Liver (tissue), 9 donors: ENCODE data around the gene ATP10D. TPM values are rescaled to one million over a fixed set of nuclear protein-coding genes. Genes with fewer than 3 reads are reported as not detected.

ENCODE experiments used
- DNase-seq: peaks from one replicate; pipeline ENCODE4 v3.0.0-alpha.2; 2017; ENCODE audit warnings: low spot score
- H3K27ac ChIP-seq, 2 donors: one replicate each; pipeline ENCODE4 v1.7.0; 2013; ENCODE audit warnings: inconsistent platforms in 2 of 2, low read length in 2 of 2, control low read depth in 1 of 2, low read depth in 1 of 2, mild to moderate bottlenecking in 1 of 2
- H3K27me3 ChIP-seq, 4 donors: one replicate each; pipeline versions ENCODE4 v1.6.1 to v1.7.0; 2013; ENCODE audit warnings: low read length in 3 of 4, inconsistent platforms in 1 of 4, mild to moderate bottlenecking in 1 of 4, moderate library complexity in 1 of 4; ENCODE audit not compliant: control insufficient read depth in 4 of 4, insufficient read depth in 4 of 4
- H3K36me3 ChIP-seq, 4 donors: one replicate each; pipeline versions ENCODE4 v1.6.1 to v1.7.0; 2013; ENCODE audit warnings: low read length in 3 of 4, mild to moderate bottlenecking in 3 of 4, low read depth in 1 of 4, moderate library complexity in 1 of 4; ENCODE audit not compliant: control insufficient read depth in 4 of 4, insufficient read depth in 3 of 4
- H3K4me1 ChIP-seq, 4 donors: one replicate each; pipeline versions ENCODE4 v1.6.1 to v1.7.0; 2013; ENCODE audit warnings: low read length in 3 of 4, mild to moderate bottlenecking in 3 of 4, moderate library complexity in 1 of 4; ENCODE audit not compliant: control insufficient read depth in 4 of 4, insufficient read depth in 4 of 4
- H3K4me3 ChIP-seq, 3 donors: one replicate each; pipeline versions ENCODE4 v1.6.1 to v1.7.0; 2013; ENCODE audit warnings: low read length in 3 of 3, control low read depth in 1 of 3, low read depth in 1 of 3, mild to moderate bottlenecking in 1 of 3
- H3K9ac ChIP-seq, 2 donors: one replicate each; pipeline ENCODE4 v1.7.0; 2013; ENCODE audit warnings: low read length in 2 of 2, mild to moderate bottlenecking in 2 of 2, moderate library complexity in 2 of 2, control low read depth in 1 of 2, low read depth in 1 of 2
- H3K9me3 ChIP-seq, 4 donors: one replicate each; pipeline versions ENCODE4 v1.6.1 to v1.7.0; 2013; ENCODE audit warnings: low read length in 3 of 4; ENCODE audit not compliant: control insufficient read depth in 4 of 4
- EGR1 ChIP-seq, 2 donors: IDR thresholded peaks; 2 replicates each; pipeline ENCODE4 v1.6.1; 2016 to 2018; ENCODE audit warnings: antibody characterized with exemption in 2 of 2, low read depth in 2 of 2
- FOXA1 ChIP-seq: IDR thresholded peaks from 2 replicates; pipeline ENCODE4 v1.6.1; 2016; ENCODE audit warnings: antibody characterized with exemption
- FOXA2 ChIP-seq: IDR thresholded peaks from 2 replicates; pipeline ENCODE4 v1.6.1; 2016; ENCODE audit warnings: antibody characterized with exemption
- GABPA ChIP-seq, 2 donors: IDR thresholded peaks in 1 of 2; conservative IDR thresholded peaks in 1 of 2; 2 replicates each; pipeline ENCODE4 v1.6.1; 2016; ENCODE audit warnings: antibody characterized with exemption in 2 of 2, mild to moderate bottlenecking in 1 of 2, moderate library complexity in 1 of 2
- HNF4A ChIP-seq, 2 donors: conservative IDR thresholded peaks; 2 replicates each; pipeline ENCODE4 v1.6.1; 2016; ENCODE audit warnings: antibody characterized with exemption in 2 of 2, mild to moderate bottlenecking in 2 of 2
- HNF4G ChIP-seq: IDR thresholded peaks from 2 replicates; pipeline ENCODE4 v1.6.1; 2016; ENCODE audit warnings: antibody characterized with exemption
- JUND ChIP-seq, 2 donors: IDR thresholded peaks; 2 replicates each; pipeline ENCODE4 v1.6.1; 2016; ENCODE audit warnings: antibody characterized with exemption in 2 of 2
- NR2F2 ChIP-seq: IDR thresholded peaks from 2 replicates; pipeline ENCODE4 v1.6.1; 2016; ENCODE audit warnings: antibody characterized with exemption
- RAD21 ChIP-seq, 2 donors: IDR thresholded peaks; 2 replicates each; pipeline ENCODE4 v1.6.1; 2016; ENCODE audit warnings: antibody characterized with exemption in 2 of 2, mild to moderate bottlenecking in 2 of 2
- RXRA ChIP-seq, 2 donors: IDR thresholded peaks; 2 replicates each; pipeline ENCODE4 v1.6.1; 2017 to 2018; ENCODE audit warnings: antibody characterized with exemption in 2 of 2, mild to moderate bottlenecking in 1 of 2
- SP1 ChIP-seq: IDR thresholded peaks from 2 replicates; pipeline ENCODE4 v1.6.1; 2018; ENCODE audit warnings: antibody characterized with exemption, mild to moderate bottlenecking
- TAF1 ChIP-seq: conservative IDR thresholded peaks from 2 replicates; pipeline ENCODE4 v1.6.1; 2016; ENCODE audit warnings: antibody characterized with exemption, mild to moderate bottlenecking
- YY1 ChIP-seq: IDR thresholded peaks from 2 replicates; pipeline ENCODE4 v1.6.1; 2016; ENCODE audit warnings: antibody characterized with exemption, mild to moderate bottlenecking
- WGBS: extraction: QIAGEN DNeasy Blood & Tissue Kit; methylation state at CpG from one replicate; pipeline ENCODE4 v1.1.7; 2013; 5-methylcytosine and 5-hydroxymethylcytosine counted together
- polyA plus RNA-seq, 2 donors: library from polyadenylated mRNA; stranded (reverse) in 1 of 2; unstranded in 1 of 2; fragments of 200-250 nt in 1 of 2; fragments of >200 nt in 1 of 2; fragmentation: Nextera tagmentation in 1 of 2; extraction: Ambion mirVana in 1 of 2; gene quantifications; one replicate each; pipeline versions ENCODE4 v1.2.1 to v1.2.3, GENCODE V29; 2013 to 2015
- total RNA-seq, 2 donors: library from RNA; depleted of rRNA; stranded (reverse); fragments of >200 nt; gene quantifications; one replicate each; pipeline ENCODE4 v1.2.3, GENCODE V29; 2014
- TF ChIP-seq, protein P1 (sequence below): IDR thresholded peaks from 2 replicates; pipeline ENCODE4 v1.6.1; 2016; ENCODE audit warnings: antibody characterized with exemption, mild to moderate bottlenecking
- TF ChIP-seq, protein P2 (sequence below): IDR thresholded peaks from 2 replicates; pipeline ENCODE4 v1.6.1; 2016; ENCODE audit warnings: antibody characterized with exemption
- TF ChIP-seq, protein P3 (sequence below): IDR thresholded peaks from 2 replicates; pipeline ENCODE4 v1.6.1; 2016; ENCODE audit warnings: antibody characterized with exemption
- TF ChIP-seq, protein P4 (sequence below): fragments of 150-350 bp; IDR thresholded peaks from 2 replicates; pipeline ENCODE4 v1.5.1; 2017; ENCODE audit warnings: improper control_type of control experiment, low read depth, low read length; ENCODE audit not compliant: missing input control
- donor health status: healthy.
- donor health status: healthy.
- donor health status: healthy.
- donor health status: healthy.
- donor health status: healthy.

Gene ATP10D
- total and polyA plus RNA-seq, 4 donors: 4.3 to 13.6 (median 7.4) TPM

DNA sequence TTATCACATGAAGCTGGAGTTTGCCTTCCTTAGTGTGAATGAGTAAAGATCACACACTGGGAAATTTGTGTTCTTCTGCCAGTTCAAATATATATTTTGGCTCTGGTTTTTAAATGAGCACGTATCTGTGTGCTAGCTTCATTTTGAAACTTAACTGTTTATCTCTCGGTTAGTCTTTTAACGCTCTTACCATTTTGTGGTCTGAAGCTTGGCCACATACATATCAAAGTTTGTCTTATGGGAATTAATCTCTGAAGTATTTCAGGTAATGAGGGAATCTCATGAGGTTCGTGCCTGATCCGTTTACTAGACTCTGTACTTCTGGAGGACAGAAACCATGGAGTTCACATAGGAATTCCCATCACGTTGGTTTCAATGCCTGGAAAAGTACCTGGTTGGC lies 13.8 kb downstream of the ATP10D start:
- WGBS: 59% methylated on average over 6 of the region's 6 CpGs

DNA sequence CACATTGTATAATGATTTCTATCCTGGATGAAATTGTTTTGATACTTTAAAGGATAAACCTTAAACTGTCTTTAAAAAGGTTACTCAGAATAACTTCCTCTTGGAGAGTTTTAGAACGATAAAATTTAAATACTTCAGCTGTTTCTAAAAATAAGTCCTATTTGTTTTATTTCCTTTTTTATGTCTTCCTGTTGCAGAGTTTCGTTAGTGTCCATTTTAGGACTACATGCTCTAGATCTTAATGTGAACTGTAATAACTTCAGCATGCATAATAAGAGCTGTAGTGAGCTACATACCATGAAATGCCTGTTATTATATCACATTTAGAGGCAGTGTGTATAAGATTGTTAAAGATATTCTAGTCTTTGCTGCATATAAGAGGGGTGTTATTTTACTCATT lies 14.6 kb downstream of the ATP10D start:
- TF ChIP-seq YY1: peak; percentile 35
- TF ChIP-seq HNF4A (conservative IDR thresholded peaks at IDR 0.05): no peak
- no peaks in the 10 kb centered on the region for H3K9me3 ChIP-seq
- H3K9ac ChIP-seq: no peak overlapping the region
- H3K4me1 ChIP-seq: peaks cover 0 to 6% (median 2%) of the 10 kb centered on the region in 4 donors
- WGBS: 65% methylated on average over 2 of the region's 2 CpGs
- H3K27ac ChIP-seq: no peak overlapping the region
- no peaks in the 10 kb centered on the region for H3K36me3 ChIP-seq
- no peak overlapping the region for H3K4me3 ChIP-seq
- DNase-seq: no peak
- no peaks in the 10 kb centered on the region for H3K27me3 ChIP-seq

More for the DNA sequence above, 13.8 kb downstream of the ATP10D start:
- TF ChIP-seq, protein P1, sequence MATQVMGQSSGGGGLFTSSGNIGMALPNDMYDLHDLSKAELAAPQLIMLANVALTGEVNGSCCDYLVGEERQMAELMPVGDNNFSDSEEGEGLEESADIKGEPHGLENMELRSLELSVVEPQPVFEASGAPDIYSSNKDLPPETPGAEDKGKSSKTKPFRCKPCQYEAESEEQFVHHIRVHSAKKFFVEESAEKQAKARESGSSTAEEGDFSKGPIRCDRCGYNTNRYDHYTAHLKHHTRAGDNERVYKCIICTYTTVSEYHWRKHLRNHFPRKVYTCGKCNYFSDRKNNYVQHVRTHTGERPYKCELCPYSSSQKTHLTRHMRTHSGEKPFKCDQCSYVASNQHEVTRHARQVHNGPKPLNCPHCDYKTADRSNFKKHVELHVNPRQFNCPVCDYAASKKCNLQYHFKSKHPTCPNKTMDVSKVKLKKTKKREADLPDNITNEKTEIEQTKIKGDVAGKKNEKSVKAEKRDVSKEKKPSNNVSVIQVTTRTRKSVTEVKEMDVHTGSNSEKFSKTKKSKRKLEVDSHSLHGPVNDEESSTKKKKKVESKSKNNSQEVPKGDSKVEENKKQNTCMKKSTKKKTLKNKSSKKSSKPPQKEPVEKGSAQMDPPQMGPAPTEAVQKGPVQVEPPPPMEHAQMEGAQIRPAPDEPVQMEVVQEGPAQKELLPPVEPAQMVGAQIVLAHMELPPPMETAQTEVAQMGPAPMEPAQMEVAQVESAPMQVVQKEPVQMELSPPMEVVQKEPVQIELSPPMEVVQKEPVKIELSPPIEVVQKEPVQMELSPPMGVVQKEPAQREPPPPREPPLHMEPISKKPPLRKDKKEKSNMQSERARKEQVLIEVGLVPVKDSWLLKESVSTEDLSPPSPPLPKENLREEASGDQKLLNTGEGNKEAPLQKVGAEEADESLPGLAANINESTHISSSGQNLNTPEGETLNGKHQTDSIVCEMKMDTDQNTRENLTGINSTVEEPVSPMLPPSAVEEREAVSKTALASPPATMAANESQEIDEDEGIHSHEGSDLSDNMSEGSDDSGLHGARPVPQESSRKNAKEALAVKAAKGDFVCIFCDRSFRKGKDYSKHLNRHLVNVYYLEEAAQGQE: no peak
- TF ChIP-seq, protein P2, sequence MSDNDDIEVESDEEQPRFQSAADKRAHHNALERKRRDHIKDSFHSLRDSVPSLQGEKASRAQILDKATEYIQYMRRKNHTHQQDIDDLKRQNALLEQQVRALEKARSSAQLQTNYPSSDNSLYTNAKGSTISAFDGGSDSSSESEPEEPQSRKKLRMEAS: no peak
- TF ChIP-seq HNF4A (conservative IDR thresholded peaks at IDR 0.05) (peak in 1 of 2 donors; percentile 14), YY1 (no peak)
- H3K9me3 ChIP-seq: no peaks in the 10 kb centered on the region
- H3K27ac ChIP-seq: no peak overlapping the region
- H3K4me3 ChIP-seq: no peak overlapping the region
- no peaks in the 10 kb centered on the region for H3K27me3 ChIP-seq
- peaks cover 0 to 6% (median 2%) of the 10 kb centered on the region in 4 donors for H3K4me1 ChIP-seq
- H3K9ac ChIP-seq: no peak overlapping the region
- DNase-seq: no peak
- H3K36me3 ChIP-seq: no peaks in the 10 kb centered on the region

DNA sequence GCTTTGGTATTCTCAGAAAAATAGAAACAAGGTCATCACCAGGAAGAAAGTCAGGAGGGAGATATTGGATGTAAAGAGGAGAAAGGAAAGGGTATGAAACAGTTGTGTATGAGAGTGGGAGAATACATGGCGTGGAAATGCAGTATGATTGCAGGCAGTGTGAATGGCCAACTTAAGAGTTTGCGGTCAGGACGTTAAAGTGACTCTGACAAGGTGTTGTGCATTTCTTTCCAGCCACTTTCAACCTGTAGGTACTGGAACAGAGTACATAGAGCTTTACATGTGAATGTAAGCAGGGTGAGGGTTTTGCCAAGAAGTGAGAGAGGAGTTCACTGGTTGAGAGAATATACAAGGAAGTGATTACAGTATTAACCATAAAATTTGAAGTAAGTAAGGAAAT lies 15.7 kb downstream of the ATP10D start:
- Histone ChIP-seq H3K27ac (no peak overlapping the region), H3K9ac (no peak overlapping the region), H3K4me1 (peaks cover 0 to 6% (median 2%) of the 10 kb centered on the region in 4 donors), H3K9me3 (no peaks in the 10 kb centered on the region), H3K36me3 (no peaks in the 10 kb centered on the region), H3K27me3 (no peaks in the 10 kb centered on the region), H3K4me3 (no peak overlapping the region)
- 62% methylated on average over 3 of the region's 3 CpGs for WGBS
- no peak for TF ChIP-seq SP1
- TF ChIP-seq RAD21 (IDR thresholded peaks at IDR 0.05): no peak
- TF ChIP-seq, protein P3, sequence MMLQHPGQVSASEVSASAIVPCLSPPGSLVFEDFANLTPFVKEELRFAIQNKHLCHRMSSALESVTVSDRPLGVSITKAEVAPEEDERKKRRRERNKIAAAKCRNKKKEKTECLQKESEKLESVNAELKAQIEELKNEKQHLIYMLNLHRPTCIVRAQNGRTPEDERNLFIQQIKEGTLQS: no peak
- no peak for TF ChIP-seq HNF4G
- no peak for TF ChIP-seq HNF4A (conservative IDR thresholded peaks at IDR 0.05)
- TF ChIP-seq RXRA (IDR thresholded peaks at IDR 0.05): no peak
- no peak for TF ChIP-seq FOXA2
- no peak for TF ChIP-seq FOXA1
- TF ChIP-seq, protein P4, sequence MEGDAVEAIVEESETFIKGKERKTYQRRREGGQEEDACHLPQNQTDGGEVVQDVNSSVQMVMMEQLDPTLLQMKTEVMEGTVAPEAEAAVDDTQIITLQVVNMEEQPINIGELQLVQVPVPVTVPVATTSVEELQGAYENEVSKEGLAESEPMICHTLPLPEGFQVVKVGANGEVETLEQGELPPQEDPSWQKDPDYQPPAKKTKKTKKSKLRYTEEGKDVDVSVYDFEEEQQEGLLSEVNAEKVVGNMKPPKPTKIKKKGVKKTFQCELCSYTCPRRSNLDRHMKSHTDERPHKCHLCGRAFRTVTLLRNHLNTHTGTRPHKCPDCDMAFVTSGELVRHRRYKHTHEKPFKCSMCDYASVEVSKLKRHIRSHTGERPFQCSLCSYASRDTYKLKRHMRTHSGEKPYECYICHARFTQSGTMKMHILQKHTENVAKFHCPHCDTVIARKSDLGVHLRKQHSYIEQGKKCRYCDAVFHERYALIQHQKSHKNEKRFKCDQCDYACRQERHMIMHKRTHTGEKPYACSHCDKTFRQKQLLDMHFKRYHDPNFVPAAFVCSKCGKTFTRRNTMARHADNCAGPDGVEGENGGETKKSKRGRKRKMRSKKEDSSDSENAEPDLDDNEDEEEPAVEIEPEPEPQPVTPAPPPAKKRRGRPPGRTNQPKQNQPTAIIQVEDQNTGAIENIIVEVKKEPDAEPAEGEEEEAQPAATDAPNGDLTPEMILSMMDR: no peak
- TF ChIP-seq, protein P1: no peak
- TF ChIP-seq, protein P2: no peak
- no peak for TF ChIP-seq JUND (IDR thresholded peaks at IDR 0.05)
- no peak for TF ChIP-seq EGR1 (IDR thresholded peaks at IDR 0.05; ENCODE audit: low read depth in 2 of 2)
- TF ChIP-seq NR2F2: no peak
- TF ChIP-seq TAF1: no peak
- no peak for TF ChIP-seq YY1
- no peak for TF ChIP-seq GABPA (IDR thresholded peaks at IDR 0.05 in 1 of 2, conservative IDR thresholded peaks at IDR 0.05 in 1 of 2)
- DNase-seq: no peak
